SK-N-SH treated with all-trans-retinoic acid at 6 μM for 48 hours (cell line): ENCODE data around the gene DYNC1H1.
A peak's percentile ranks its signal among the peaks of the same experiment; 100 is the strongest.

Experiments used
- ATAC-seq: fragments of 200-7000 bp; cut with Tn5 transposase; 3 replicates; pipeline ENCODE4 v1.9.1; 2020; ENCODE audit warnings: mild to moderate bottlenecking, moderate library complexity
- ARNTL ChIP-seq: fragments of 450-650 bp; formaldehyde crosslinking; IDR thresholded peaks from 2 replicates; pipeline ENCODE4 v1.5.0; 2020; ENCODE audit warnings: low read depth, mild to moderate bottlenecking, moderate library complexity, borderline replicate concordance
- BACH2 ChIP-seq: fragments of 250-450 bp; sonication (Bioruptor Pico); IDR thresholded peaks from 2 replicates; pipeline ENCODE4 v1.9.0; 2021; ENCODE audit warnings: mild to moderate bottlenecking, borderline replicate concordance
- CREB5 ChIP-seq: fragments of 250-450 bp; sonication (Bioruptor Pico); IDR thresholded peaks from 2 replicates; pipeline ENCODE4 v1.5.1; 2020; ENCODE audit warnings: low read depth, mild to moderate bottlenecking, moderate library complexity
- CSDC2 ChIP-seq: fragments of 250-450 bp; sonication (Bioruptor Pico); IDR thresholded peaks from 2 replicates; pipeline ENCODE4 v1.5.0; 2020; ENCODE audit warnings: mild to moderate bottlenecking, moderate library complexity
- ESRRG ChIP-seq: fragments of 250-450 bp; sonication (Bioruptor Pico); IDR thresholded peaks from 2 replicates; pipeline ENCODE4 v1.6.1; 2021; ENCODE audit warnings: mild to moderate bottlenecking
- GLIS3 ChIP-seq: fragments of 250-450 bp; sonication (Bioruptor Pico); IDR thresholded peaks from 2 replicates; pipeline ENCODE4 v1.5.0; 2020; ENCODE audit warnings: mild to moderate bottlenecking, moderate library complexity
- ISL1 ChIP-seq: fragments of 250-450 bp; sonication (Bioruptor Pico); IDR thresholded peaks from 2 replicates; pipeline ENCODE4 v2.1.2; 2022; ENCODE audit warnings: mild to moderate bottlenecking, moderate library complexity
- OSR1 ChIP-seq: fragments of 250-450 bp; sonication (Bioruptor Pico); IDR thresholded peaks from 2 replicates; pipeline ENCODE4 v1.8.0; 2022; ENCODE audit warnings: moderate library complexity, mild to moderate bottlenecking, inconsistent platforms
- RARB ChIP-seq: fragments of 250-450 bp; sonication (Bioruptor Pico); IDR thresholded peaks from 2 replicates; pipeline ENCODE4 v1.8.0; 2021; ENCODE audit warnings: mild to moderate bottlenecking, moderate library complexity
- SNAI2 ChIP-seq: fragments of 250-450 bp; sonication (Bioruptor Pico); IDR thresholded peaks from 2 replicates; pipeline ENCODE4 v1.5.0; 2020; ENCODE audit warnings: mild to moderate bottlenecking, moderate library complexity
- TCF4 ChIP-seq: fragments of 250-450 bp; sonication (Bioruptor Pico); IDR thresholded peaks from 2 replicates; pipeline ENCODE4 v1.8.0; 2021; ENCODE audit warnings: mild to moderate bottlenecking, moderate library complexity, borderline replicate concordance
- TOX ChIP-seq: fragments of 250-450 bp; sonication (Bioruptor Pico); IDR thresholded peaks from 2 replicates; pipeline ENCODE4 v1.8.0; 2021; ENCODE audit warnings: mild to moderate bottlenecking, moderate library complexity, borderline replicate concordance
- ZFP3 ChIP-seq: fragments of 250-450 bp; sonication (Bioruptor Pico); IDR thresholded peaks from 2 replicates; pipeline ENCODE4 v1.5.0; 2020; ENCODE audit warnings: mild to moderate bottlenecking, moderate library complexity
- ZFP30 ChIP-seq: fragments of 450-650 bp; formaldehyde crosslinking; IDR thresholded peaks from 2 replicates; pipeline ENCODE4 v1.5.0; 2022; ENCODE audit warnings: mild to moderate bottlenecking, moderate library complexity
- ZNF565 ChIP-seq: fragments of 450-650 bp; formaldehyde crosslinking; conservative IDR thresholded peaks from 2 replicates; pipeline ENCODE4 v1.5.0; 2020; ENCODE audit warnings: low read depth, mild to moderate bottlenecking, moderate library complexity
- ZNF70 ChIP-seq: fragments of 450-650 bp; formaldehyde crosslinking; IDR thresholded peaks from 2 replicates; pipeline ENCODE4 v1.5.0; 2020; ENCODE audit warnings: mild to moderate bottlenecking, moderate library complexity
- ZNF8 ChIP-seq: fragments of 450-650 bp; formaldehyde crosslinking; IDR thresholded peaks from 2 replicates; pipeline ENCODE4 v1.5.0; 2020; ENCODE audit warnings: mild to moderate bottlenecking, moderate library complexity
- TF ChIP-seq, protein P1 (sequence below): fragments of 250-450 bp; sonication (Bioruptor Pico); IDR thresholded peaks from 2 replicates; pipeline ENCODE4 v1.8.0; 2021; ENCODE audit warnings: low read depth, mild to moderate bottlenecking, moderate library complexity, borderline replicate concordance
- TF ChIP-seq, protein P2 (sequence below): fragments of 250-450 bp; sonication (Bioruptor Pico); IDR thresholded peaks from 2 replicates; pipeline ENCODE4 v1.8.0; 2020; ENCODE audit warnings: mild to moderate bottlenecking, moderate library complexity, borderline replicate concordance

The DYNC1H1 gene

DNA sequence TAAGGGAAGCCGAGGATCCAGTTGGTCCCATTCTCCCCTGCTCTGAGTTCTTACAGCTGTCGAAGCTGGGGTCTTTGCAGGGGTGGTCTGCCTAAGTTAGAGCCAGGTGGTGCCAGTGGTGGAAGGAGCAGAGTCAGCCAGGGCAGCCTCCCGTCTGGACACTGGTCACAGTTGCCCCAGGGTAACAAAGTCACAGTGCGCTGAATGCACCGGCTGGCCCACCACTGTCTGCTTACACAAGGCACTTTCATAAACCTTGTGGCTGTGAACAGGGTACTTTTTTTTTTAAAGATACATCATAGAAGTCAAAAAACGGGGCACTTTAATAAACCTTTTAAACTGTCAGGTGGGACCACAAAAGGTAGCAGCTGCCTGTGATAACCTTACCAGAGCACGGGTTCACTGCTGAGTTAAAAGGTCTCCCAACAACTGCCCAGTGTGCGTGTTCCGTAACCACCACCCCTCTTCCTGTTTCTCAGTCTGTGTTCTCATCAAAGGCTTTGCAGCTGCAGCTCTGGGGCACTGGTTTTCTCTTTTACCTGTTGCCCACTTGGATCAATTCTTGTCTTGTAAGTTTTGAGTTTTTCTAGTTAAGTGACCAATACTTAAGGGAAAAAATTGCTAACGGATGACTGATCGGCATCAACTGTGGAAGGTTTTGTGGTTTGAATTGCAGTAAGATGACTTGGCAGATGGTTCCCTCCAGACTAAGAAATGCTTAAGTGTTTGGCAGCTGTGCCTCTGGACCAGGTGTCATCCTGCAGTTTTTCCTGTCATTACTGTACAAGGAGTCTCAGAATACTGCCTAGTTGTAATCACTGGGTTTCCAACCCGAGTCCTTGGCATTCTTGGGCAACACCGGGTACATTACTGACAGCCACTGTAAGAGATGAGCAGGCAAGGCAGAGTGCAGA is 55.9 kb downstream of the DYNC1H1 start (continued):
- TF ChIP-seq CSDC2 (CRISPR knock-in tag) (no peak), GLIS3 (no peak), TOX (CRISPR knock-in tag) (no peak)

DNA sequence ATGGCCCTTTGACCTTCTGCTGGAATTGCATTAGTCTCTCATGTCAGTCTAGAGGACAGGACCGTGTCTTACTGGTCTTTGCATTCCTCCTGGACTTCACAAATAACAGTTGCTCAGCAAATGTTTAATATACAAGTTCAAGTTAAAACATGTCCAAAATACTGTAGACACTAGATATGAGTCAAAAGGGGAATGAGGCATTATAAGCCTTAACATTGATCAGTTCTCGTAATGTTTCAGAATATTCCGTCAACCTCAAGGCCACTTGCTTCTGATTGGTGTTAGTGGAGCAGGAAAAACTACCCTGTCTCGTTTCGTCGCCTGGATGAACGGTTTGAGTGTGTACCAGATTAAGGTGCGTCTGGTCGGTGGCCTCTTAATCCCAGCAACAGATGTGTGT is 62.6 kb downstream of the DYNC1H1 start:
- no peak for ATAC-seq
- no peak for TF ChIP-seq ESRRG (CRISPR knock-in tag)
- no peak for TF ChIP-seq ISL1
- TF ChIP-seq TOX (CRISPR knock-in tag): no peak
- no peak for TF ChIP-seq OSR1

- no peak for TF ChIP-seq OSR1
- no peak for TF ChIP-seq ESRRG (CRISPR knock-in tag)
- TF ChIP-seq, protein P1, sequence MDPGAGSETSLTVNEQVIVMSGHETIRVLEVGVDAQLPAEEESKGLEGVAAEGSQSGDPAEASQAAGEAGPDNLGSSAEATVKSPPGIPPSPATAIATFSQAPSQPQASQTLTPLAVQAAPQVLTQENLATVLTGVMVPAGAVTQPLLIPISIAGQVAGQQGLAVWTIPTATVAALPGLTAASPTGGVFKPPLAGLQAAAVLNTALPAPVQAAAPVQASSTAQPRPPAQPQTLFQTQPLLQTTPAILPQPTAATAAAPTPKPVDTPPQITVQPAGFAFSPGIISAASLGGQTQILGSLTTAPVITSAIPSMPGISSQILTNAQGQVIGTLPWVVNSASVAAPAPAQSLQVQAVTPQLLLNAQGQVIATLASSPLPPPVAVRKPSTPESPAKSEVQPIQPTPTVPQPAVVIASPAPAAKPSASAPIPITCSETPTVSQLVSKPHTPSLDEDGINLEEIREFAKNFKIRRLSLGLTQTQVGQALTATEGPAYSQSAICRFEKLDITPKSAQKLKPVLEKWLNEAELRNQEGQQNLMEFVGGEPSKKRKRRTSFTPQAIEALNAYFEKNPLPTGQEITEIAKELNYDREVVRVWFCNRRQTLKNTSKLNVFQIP (CRISPR knock-in tag): no peak
- TF ChIP-seq, protein P2, sequence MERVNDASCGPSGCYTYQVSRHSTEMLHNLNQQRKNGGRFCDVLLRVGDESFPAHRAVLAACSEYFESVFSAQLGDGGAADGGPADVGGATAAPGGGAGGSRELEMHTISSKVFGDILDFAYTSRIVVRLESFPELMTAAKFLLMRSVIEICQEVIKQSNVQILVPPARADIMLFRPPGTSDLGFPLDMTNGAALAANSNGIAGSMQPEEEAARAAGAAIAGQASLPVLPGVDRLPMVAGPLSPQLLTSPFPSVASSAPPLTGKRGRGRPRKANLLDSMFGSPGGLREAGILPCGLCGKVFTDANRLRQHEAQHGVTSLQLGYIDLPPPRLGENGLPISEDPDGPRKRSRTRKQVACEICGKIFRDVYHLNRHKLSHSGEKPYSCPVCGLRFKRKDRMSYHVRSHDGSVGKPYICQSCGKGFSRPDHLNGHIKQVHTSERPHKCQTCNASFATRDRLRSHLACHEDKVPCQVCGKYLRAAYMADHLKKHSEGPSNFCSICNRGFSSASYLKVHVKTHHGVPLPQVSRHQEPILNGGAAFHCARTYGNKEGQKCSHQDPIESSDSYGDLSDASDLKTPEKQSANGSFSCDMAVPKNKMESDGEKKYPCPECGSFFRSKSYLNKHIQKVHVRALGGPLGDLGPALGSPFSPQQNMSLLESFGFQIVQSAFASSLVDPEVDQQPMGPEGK (CRISPR knock-in tag): no peak
- no peak for TF ChIP-seq ZNF70 (CRISPR knock-in tag)
- no peak for TF ChIP-seq ZNF8 (CRISPR knock-in tag)
- no peak for TF ChIP-seq TCF4
- no peak for TF ChIP-seq GLIS3
- no peak for TF ChIP-seq ZNF565 (CRISPR knock-in tag)
- TF ChIP-seq BACH2 (CRISPR knock-in tag): no peak
- no peak for TF ChIP-seq SNAI2 (CRISPR knock-in tag)
- no peak for TF ChIP-seq ARNTL (CRISPR knock-in tag)
- no peak for ATAC-seq
Observed at GRCh38 chr14:102027951-102028350, 63.6 kb downstream of the DYNC1H1 start.

DNA sequence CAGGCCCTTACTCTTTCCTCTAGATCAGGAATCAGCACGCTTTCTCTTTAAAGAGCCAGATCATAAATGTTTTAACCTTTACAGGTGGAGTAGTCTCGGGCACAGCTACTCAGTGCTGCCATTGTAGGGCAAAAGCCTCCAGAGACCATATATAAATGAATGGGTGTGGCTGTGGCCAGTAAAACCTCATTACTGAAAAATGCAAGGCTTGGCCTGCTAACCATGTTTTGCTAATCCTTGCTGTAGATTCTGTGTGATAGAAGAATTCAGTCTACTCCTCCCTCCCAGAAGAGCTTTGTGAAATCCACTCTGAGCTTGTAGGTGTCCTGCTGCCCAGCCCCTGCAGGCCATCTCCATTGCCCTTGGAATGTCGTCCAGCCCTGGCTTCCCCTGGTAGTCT is 64.4 kb downstream of the DYNC1H1 start:
- TF ChIP-seq, protein P1 (CRISPR knock-in tag): no peak
- TF ChIP-seq ZFP3 (CRISPR knock-in tag) (no peak), RARB (CRISPR knock-in tag) (no peak), ZFP30 (no peak), ARNTL (CRISPR knock-in tag) (no peak), CSDC2 (CRISPR knock-in tag) (no peak), TOX (CRISPR knock-in tag) (no peak), CREB5 (CRISPR knock-in tag) (no peak)
- TF ChIP-seq, protein P2 (CRISPR knock-in tag): no peak
- ATAC-seq: peak; percentile 53
